ENCODE measurements around the gene HOXC9.

DNA sequence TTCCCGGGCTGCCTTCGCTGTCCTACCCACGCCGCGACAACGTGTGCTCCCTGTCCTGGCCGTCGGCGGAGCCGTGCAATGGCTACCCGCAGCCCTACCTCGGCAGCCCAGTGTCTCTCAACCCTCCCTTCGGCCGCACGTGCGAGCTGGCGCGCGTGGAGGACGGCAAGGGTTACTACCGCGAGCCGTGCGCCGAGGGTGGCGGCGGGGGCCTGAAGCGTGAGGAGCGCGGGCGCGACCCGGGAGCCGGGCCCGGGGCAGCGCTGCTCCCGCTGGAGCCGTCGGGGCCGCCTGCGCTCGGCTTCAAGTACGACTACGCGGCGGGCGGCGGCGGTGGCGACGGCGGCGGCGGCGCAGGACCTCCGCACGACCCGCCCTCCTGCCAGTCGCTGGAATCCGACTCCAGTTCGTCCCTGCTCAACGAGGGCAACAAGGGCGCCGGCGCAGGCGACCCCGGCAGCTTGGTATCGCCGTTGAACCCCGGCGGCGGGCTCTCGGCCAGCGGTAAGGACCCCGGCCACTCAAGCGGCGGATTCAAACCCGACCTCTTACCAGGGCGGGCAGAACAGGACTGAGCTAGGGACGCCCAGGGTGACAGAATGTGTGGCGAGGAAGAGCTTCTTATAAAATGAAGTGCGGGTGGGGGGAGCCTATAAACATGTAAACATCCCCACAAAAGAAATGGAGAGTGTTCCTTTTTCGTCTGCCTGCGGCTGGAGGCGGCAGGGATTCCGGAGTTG, 44.8 kb upstream of the HOXC9 start:
- no peak; the same call in 1 of the 2 replicates for TF ChIP-seq NFYB (CRISPR knock-in tag; conservative IDR thresholded peaks at IDR 0.05; ENCODE audit: low read depth)
- no peak for TF ChIP-seq CTCF (IDR thresholded peaks at IDR 0.05)
- TF ChIP-seq FOXJ3 (CRISPR knock-in tag; IDR thresholded peaks at IDR 0.05; ENCODE audit: borderline replicate concordance): no peak
- TF ChIP-seq, protein P1, sequence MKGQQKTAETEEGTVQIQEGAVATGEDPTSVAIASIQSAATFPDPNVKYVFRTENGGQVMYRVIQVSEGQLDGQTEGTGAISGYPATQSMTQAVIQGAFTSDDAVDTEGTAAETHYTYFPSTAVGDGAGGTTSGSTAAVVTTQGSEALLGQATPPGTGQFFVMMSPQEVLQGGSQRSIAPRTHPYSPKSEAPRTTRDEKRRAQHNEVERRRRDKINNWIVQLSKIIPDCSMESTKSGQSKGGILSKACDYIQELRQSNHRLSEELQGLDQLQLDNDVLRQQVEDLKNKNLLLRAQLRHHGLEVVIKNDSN (CRISPR knock-in tag; IDR thresholded peaks at IDR 0.05): no peak
- no peak for TF ChIP-seq KAT7 (CRISPR knock-in tag; IDR thresholded peaks at IDR 0.05; ENCODE audit: borderline replicate concordance)
- TF ChIP-seq MAX (CRISPR knock-in tag; IDR thresholded peaks at IDR 0.05): no peak
- no peak for TF ChIP-seq NR2C2 (CRISPR knock-in tag; IDR thresholded peaks at IDR 0.05)
- TF ChIP-seq FOXP1 (CRISPR knock-in tag; IDR thresholded peaks at IDR 0.05; ENCODE audit: borderline replicate concordance): no peak
- no peak for TF ChIP-seq CREB1 (CRISPR knock-in tag; IDR thresholded peaks at IDR 0.05)
- no peak for TF ChIP-seq ARID4B (CRISPR knock-in tag; IDR thresholded peaks at IDR 0.05; ENCODE audit: borderline replicate concordance)
- TF ChIP-seq, protein P2, sequence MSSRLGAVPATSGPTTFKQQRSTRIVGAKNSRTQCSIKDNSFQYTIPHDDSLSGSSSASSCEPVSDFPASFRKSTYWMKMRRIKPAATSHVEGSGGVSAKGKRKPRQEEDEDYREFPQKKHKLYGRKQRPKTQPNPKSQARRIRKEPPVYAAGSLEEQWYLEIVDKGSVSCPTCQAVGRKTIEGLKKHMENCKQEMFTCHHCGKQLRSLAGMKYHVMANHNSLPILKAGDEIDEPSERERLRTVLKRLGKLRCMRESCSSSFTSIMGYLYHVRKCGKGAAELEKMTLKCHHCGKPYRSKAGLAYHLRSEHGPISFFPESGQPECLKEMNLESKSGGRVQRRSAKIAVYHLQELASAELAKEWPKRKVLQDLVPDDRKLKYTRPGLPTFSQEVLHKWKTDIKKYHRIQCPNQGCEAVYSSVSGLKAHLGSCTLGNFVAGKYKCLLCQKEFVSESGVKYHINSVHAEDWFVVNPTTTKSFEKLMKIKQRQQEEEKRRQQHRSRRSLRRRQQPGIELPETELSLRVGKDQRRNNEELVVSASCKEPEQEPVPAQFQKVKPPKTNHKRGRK (CRISPR knock-in tag; IDR thresholded peaks at IDR 0.05; ENCODE audit: borderline replicate concordance): no peak

Measured in WTC11 (cell line).